Ovary (tissue), 9 donors: Measurements from ENCODE around the gene RNF41. TPM values are rescaled to one million over a fixed set of nuclear protein-coding genes. Genes with fewer than 3 reads are reported as not detected.
"Not testable (repeated sequence)": the region's sequence is repeated elsewhere in the genome, so short reads cannot be mapped to it uniquely, and the experiment has no call there.

Source experiments
- DNase-seq, 5 donors: peaks; one replicate each; pipeline ENCODE4 v3.0.0-alpha.2; 2019 to 2020
- H3K27ac ChIP-seq, 2 donors: fragments of 200-600 bp; one replicate each; pipeline versions ENCODE4 v1.5.1 to v1.8.0; 2019 to 2022
- H3K27me3 ChIP-seq: fragments of 200-600 bp; one replicate; pipeline ENCODE4 v1.8.0; 2022
- H3K36me3 ChIP-seq: fragments of 200-600 bp; sonication (generic); one replicate; pipeline ENCODE4 v1.5.1; 2019
- H3K4me1 ChIP-seq: one replicate; pipeline ENCODE4 v1.8.1; 2013; ENCODE audit warnings: mild to moderate bottlenecking, moderate library complexity; ENCODE audit not compliant: insufficient read depth
- H3K4me3 ChIP-seq: fragments of 200-600 bp; sonication (generic); one replicate; pipeline ENCODE4 v1.5.1; 2017
- H3K9me3 ChIP-seq, 2 donors: fragments of 200-600 bp in 1 of 2; sonication (generic) in 1 of 2; one replicate each; pipeline versions ENCODE4 v1.5.1 to v1.8.1; 2013 to 2019; ENCODE audit warnings: mild to moderate bottlenecking in 1 of 2, moderate library complexity in 1 of 2
- EP300 ChIP-seq: sonication (generic); formaldehyde crosslinking; IDR thresholded peaks from one replicate; pipeline ENCODE4 v1.6.1; 2017; ENCODE audit warnings: antibody characterized with exemption
- POLR2A ChIP-seq: fragments of 450-650 bp; IDR thresholded peaks from one replicate; pipeline ENCODE4 v1.6.1; 2017; ENCODE audit warnings: antibody characterized with exemption, mild to moderate bottlenecking, moderate library complexity
- whole genome bisulfite sequencing, 3 donors: extraction: QIAGEN DNeasy Blood & Tissue Kit in 1 of 3; methylation state at CpG; one replicate each; pipeline versions ENCODE4 v1.1.5 to v1.1.7; 2013 to 2017; 5-methylcytosine and 5-hydroxymethylcytosine counted together
- intact Hi-C, 4 donors: fragments of 100-400 bp; cut with DNase I; formaldehyde crosslinking; loops; one replicate each; pipeline versions ENCODE4 v1.11.0 to v1.15.1; 2022 to 2023
- polyA plus RNA-seq, 2 donors: library from polyadenylated mRNA; stranded (reverse); fragments of 200-250 nt in 1 of 2; fragments of 350-450 nt in 1 of 2; fragmentation: Illumina TruSeq in 1 of 2; extraction: RNeasy Lipid Tissue Mini Kit (QIAGEN cat#74804) in 1 of 2; gene quantifications; one replicate each; pipeline ENCODE4 v1.2.3, GENCODE V29; 2013 to 2014
- total RNA-seq, 7 donors: library from RNA; depleted of rRNA in 2 of 7; stranded (reverse); fragments of >200 nt in 2 of 7; fragmentation: NEBNext Ultra II Directional in 3 of 7; extraction: Animal tissue kit (Norgen Biotek cat#: 25700) in 3 of 7; gene quantifications; one replicate each; pipeline versions ENCODE4 v1.1.0 to v1.2.4, GENCODE V29; 2016 to 2023
- TF ChIP-seq, protein P1 (sequence below), 3 donors: fragments of 450-650 bp in 2 of 3; fragments of 200-600 bp in 1 of 3; IDR thresholded peaks; one replicate each; pipeline versions ENCODE4 v1.5.1 to v1.8.0; 2016 to 2022; ENCODE audit warnings: antibody characterized with exemption in 3 of 3, mild to moderate bottlenecking in 1 of 3
- donor health status: DM: no; HTN: no; CAD: no; lungs with moderate emphysema.
- donor health status: DM: no; HTN: no; CAD: no.
- donor health status: Bipolar disorder and iron deficiency.
- donor health status: DM: yes; HTN: yes; CAD: no.
- donor health status: DM: no; HTN: no; CAD: no.
- donor health status: DM: yes; HTN: yes; CAD: no.

Gene RNF41
- total and polyA plus RNA-seq, 9 donors = 29.4 to 55.6 (median 40.6) TPM

DNA sequence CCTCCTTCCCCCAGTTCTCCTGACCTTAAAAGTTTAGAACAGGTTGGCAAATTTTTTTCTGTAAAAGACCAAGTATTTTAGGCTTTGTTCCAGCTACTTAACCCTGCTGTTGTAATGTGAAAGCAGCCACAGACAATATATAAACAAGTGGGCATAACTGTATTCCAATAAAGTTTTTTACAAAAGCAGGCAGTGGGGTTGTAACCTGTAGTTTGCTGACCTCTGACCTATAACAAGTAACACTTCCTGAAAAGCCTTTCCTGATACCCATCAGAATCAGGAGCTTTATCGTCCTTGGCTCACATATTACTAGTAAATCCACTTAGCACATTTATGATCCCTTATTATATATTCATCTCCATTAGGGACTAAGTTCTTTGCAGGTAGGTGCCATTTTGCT lies 19.4 kb downstream of the RNF41 start:
- WGBS, 3 donors = 33 to 45% (median 44%) methylated on average over 1 of the region's 1 CpG
- no peak for DNase-seq
- intact Hi-C loops = no loop called here
- Histone ChIP-seq H3K9me3 (no peaks in the 10 kb centered on the region), H3K27me3 (no peaks in the 10 kb centered on the region), H3K4me1 (no peaks in the 10 kb centered on the region), H3K27ac (no peak overlapping the region), H3K36me3 (no peaks in the 10 kb centered on the region), H3K4me3 (no peak overlapping the region)
- TF ChIP-seq POLR2A = no peak
- no peak for TF ChIP-seq EP300
- TF ChIP-seq, protein P1, sequence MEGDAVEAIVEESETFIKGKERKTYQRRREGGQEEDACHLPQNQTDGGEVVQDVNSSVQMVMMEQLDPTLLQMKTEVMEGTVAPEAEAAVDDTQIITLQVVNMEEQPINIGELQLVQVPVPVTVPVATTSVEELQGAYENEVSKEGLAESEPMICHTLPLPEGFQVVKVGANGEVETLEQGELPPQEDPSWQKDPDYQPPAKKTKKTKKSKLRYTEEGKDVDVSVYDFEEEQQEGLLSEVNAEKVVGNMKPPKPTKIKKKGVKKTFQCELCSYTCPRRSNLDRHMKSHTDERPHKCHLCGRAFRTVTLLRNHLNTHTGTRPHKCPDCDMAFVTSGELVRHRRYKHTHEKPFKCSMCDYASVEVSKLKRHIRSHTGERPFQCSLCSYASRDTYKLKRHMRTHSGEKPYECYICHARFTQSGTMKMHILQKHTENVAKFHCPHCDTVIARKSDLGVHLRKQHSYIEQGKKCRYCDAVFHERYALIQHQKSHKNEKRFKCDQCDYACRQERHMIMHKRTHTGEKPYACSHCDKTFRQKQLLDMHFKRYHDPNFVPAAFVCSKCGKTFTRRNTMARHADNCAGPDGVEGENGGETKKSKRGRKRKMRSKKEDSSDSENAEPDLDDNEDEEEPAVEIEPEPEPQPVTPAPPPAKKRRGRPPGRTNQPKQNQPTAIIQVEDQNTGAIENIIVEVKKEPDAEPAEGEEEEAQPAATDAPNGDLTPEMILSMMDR (IDR thresholded peaks at IDR 0.05) = no peak

DNA sequence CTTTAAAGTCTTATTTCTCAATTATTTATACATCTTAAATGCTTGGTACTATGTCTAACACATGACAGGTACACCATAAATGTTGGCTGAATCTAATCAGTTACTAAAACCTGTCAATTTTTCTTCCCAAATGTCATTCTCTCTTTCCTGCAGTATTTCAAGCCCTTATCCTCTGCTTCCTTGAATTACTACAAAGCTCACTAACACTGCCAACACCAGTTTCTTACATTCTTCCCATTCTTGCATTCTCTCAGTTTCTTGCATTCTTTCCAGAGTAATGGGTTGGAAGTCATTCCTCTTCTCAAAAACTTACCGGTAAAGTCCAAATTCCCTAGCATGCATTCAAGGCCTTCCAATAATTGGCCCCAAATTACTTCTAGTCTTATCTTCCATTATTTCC lies 22.9 kb downstream of the RNF41 start:
- H3K36me3 ChIP-seq = no peaks in the 10 kb centered on the region
- no peak for DNase-seq
- TF ChIP-seq, protein P1 (IDR thresholded peaks at IDR 0.05) = no peak
- TF ChIP-seq EP300 (no peak), POLR2A (no peak)
- intact Hi-C loops = loop anchor here in 1 of 4 donors (10.0 kb wide), 2 partner anchors 96 to 266 kb away; partner anchors contain the start of gene SPRYD4
- no peak overlapping the region for H3K27ac ChIP-seq
- no peak overlapping the region for H3K4me3 ChIP-seq
- no peaks in the 10 kb centered on the region for H3K27me3 ChIP-seq
- H3K4me1 ChIP-seq = peaks cover 1% of the 10 kb centered on the region
- 9 to 14% (median 12%) methylated on average over 1 of the region's 1 CpG for WGBS, 3 donors
- H3K9me3 ChIP-seq = no peaks in the 10 kb centered on the region

DNA sequence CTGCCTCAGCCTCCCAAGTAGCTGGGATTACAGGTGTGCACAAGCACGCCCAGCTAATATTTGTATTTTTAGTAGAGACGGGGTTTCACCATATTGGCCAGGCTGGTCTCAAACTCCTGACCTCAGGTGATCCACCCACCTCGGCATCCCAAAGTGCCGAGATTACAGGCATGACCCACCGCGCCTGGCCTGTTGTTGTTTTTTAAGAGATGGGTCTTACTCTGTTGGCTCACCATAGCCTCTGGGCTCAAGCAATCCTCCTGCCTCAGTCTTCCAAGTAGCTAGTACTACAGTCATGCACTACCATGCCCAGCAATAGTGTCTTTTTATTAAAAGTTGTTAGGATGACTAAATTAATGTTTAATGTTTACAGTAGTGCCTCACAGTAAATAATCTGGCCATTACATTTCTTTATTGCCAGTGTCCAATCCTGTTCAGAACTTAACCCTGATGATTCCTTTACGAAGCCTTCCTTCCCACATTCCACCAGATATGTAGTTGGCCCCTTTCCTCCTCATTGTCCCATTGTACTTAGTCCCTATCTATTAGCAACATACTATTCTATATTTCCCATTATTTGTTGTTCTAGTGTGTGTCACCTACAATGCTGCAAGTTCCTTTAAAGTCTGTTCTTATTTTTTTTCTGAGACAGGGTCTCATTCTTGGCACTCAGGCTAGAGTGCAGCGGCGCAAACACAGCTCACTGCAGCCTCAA lies 23.6 kb downstream of the RNF41 start:
- Histone ChIP-seq H3K27ac (no peak overlapping the region), H3K4me1 (peaks cover 1% of the 10 kb centered on the region), H3K9me3 (no peaks in the 10 kb centered on the region), H3K4me3 (no peak overlapping the region), H3K36me3 (no peaks in the 10 kb centered on the region), H3K27me3 (no peaks in the 10 kb centered on the region)
- no peak for DNase-seq
- intact Hi-C loops = loop anchor here in 1 of 4 donors (10.0 kb wide), 2 partner anchors 97 to 267 kb away; partner anchors contain the start of gene SPRYD4
- WGBS, 3 donors = 72 to 87% (median 77%) methylated on average over 9 of the region's 9 CpGs
- TF ChIP-seq POLR2A (no peak), EP300 (no peak)
- TF ChIP-seq, protein P1 (IDR thresholded peaks at IDR 0.05) = no peak

DNA sequence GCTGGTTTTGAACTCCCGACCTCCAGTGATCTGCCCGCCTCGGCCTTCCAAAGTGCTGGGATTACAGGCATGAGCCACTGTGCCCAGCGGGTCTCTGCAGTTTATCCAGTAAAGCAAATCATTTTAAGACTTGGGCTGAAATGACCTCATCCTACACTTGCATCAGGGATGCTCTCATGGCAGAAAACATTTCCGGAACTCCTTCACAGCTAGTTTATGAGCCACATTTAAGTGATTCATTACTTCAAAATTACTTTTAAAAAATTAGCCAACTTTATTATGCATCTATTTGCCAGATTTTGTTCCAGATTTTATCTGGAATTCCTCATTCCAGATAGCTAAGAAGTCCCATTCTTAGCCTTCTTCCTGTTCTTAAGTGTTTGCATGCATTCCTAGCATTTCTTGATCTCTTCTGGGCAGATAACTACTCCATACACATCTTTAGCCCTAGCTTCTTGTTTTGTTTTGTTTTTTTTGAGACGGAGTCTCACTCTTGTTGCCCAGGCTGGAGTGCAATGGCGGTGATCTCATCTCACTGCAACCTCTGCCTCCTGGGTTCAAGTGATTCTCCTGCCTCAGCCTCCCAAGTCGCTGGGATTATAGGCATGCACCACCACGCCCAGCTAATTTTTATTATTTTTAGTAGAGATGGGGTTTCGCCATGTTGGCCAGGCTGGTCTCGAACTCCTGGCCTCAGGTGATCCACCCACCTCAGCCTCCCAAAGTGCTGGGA lies 24.7 kb downstream of the RNF41 start:
- H3K4me3 ChIP-seq, H3K36me3 ChIP-seq, H3K4me1 ChIP-seq, H3K9me3 ChIP-seq, H3K27ac ChIP-seq, H3K27me3 ChIP-seq: not testable (repeated sequence)
- DNase-seq = peak in 1 of 5 donors; percentile 25
- intact Hi-C loops = loop anchor here in 1 of 4 donors (10.0 kb wide), 2 partner anchors 98 to 268 kb away; partner anchors contain the start of gene SPRYD4
- WGBS, 3 donors = 32 to 44% (median 33%) methylated on average over 11 of the region's 11 CpGs
